HepG2 (cell line): ENCODE results near the gene WDR59. TPM values are rescaled to one million over a fixed set of nuclear protein-coding genes. Genes with fewer than 3 reads are reported as not detected.
A peak's percentile ranks its signal among the peaks of the same experiment; 100 is the strongest.

ENCODE experiments used
- MNT ChIP-seq: fragments of 450-650 bp; IDR thresholded peaks from 2 replicates; pipeline ENCODE4 v1.6.1; 2016
- MZF1 ChIP-seq: sonication (generic); formaldehyde crosslinking; IDR thresholded peaks from 2 replicates; pipeline ENCODE4 v1.8.1; 2023; ENCODE audit warnings: mild to moderate bottlenecking, missing genetic modification reagents, borderline replicate concordance
- SP2 ChIP-seq: sonication (generic); formaldehyde crosslinking; IDR thresholded peaks from 2 replicates; pipeline ENCODE4 v1.5.1; 2020; ENCODE audit warnings: mild to moderate bottlenecking, missing genetic modification reagents
- TEAD3 ChIP-seq: optimal IDR thresholded peaks from 2 replicates; pipeline ENCODE3; 2016; ENCODE audit warnings: borderline replicate concordance
- ZBTB3 ChIP-seq: sonication (generic); formaldehyde crosslinking; IDR thresholded peaks from 2 replicates; pipeline ENCODE4 v1.4.0; 2020; ENCODE audit warnings: low read depth, mild to moderate bottlenecking, moderate library complexity, missing genetic modification reagents, borderline replicate concordance
- ZNF335 ChIP-seq: sonication (generic); formaldehyde crosslinking; IDR thresholded peaks from 2 replicates; pipeline ENCODE4 v1.4.0; 2020; ENCODE audit warnings: missing genetic modification reagents
- ZNF407 ChIP-seq: sonication (generic); formaldehyde crosslinking; IDR thresholded peaks from one replicate; pipeline ENCODE4 v1.5.1; 2020; ENCODE audit warnings: mild to moderate bottlenecking, missing genetic modification reagents; ENCODE audit errors: not compliant biosample characterization
- ZNF572 ChIP-seq: sonication (generic); formaldehyde crosslinking; IDR thresholded peaks from 2 replicates; pipeline ENCODE4 v1.5.1; 2020; ENCODE audit warnings: mild to moderate bottlenecking, missing genetic modification reagents
- ZNF580 ChIP-seq: IDR thresholded peaks from 2 replicates; pipeline ENCODE4 v1.6.1; 2016; ENCODE audit warnings: low read depth, borderline replicate concordance
- polyA plus RNA-seq, 8 experiments: library from polyadenylated mRNA; depleted of rRNA in 3 of 8; stranded (reverse) in 7 of 8; unstranded in 1 of 8; fragments of >200 nt; fragmentation: Illumina TruSeq in 4 of 8; extraction: Trizol in 4 of 8; gene quantifications; 2 replicates each; pipeline versions ENCODE4 v1.2.1 to v1.2.3, GENCODE V29; 2011 to 2016; ENCODE audit warnings: low read depth in 4 of 8, missing spikeins in 1 of 8, mixed read lengths in 1 of 8; ENCODE audit not compliant: insufficient read depth in 1 of 8
- total RNA-seq, 5 experiments: library from RNA; depleted of rRNA; stranded (reverse); fragments of >200 nt; fragmentation: Illumina TruSeq; extraction: Trizol; gene quantifications; 2 replicates each; pipeline ENCODE4 v1.2.3, GENCODE V29; 2016; ENCODE audit warnings: low read depth in 1 of 5

Gene WDR59
- total and polyA plus RNA-seq, 2 of the 13 experiments (the other 11 are each of a cell fraction or from before 2014, with no cell fraction given), result 65.2 to 306 TPM

GRCh38 chr16:74984529-74985296 lies at the start of gene WDR59 (continued):
- peak; percentile 88 for TF ChIP-seq ZNF407
- TF ChIP-seq MNT, result peak; percentile 86
- peak; percentile 20 for TF ChIP-seq TEAD3 (CRISPR knock-in tag)
- TF ChIP-seq ZBTB3, result peak; percentile 77; the same call in 1 of the 2 replicates
- no peak for TF ChIP-seq ZNF572 (CRISPR knock-in tag)
- TF ChIP-seq ZNF580 (CRISPR knock-in tag), result peak; percentile 55; the same call in 1 of the 2 replicates
- peak; percentile 92 for TF ChIP-seq SP2 (CRISPR knock-in tag)
- no peak for TF ChIP-seq MZF1
- peak; percentile 66; the same call in 1 of the 2 replicates for TF ChIP-seq ZNF335 (CRISPR knock-in tag)
